ENCODE results near the gene GRAMD2A.

Gene GRAMD2A

GRCh38 chr15:72127724-72128322, 69.8 kb downstream of the GRAMD2A start:
- DNase-seq = no peak

GRCh38 chr15:72124218-72124617, 73.4 kb downstream of the GRAMD2A start:
- DNase-seq = no peak

- peak; percentile 97 for DNase-seq
Measured at GRCh38 chr15:72118017-72118978, 79.3 kb downstream of the GRAMD2A start, which contains the start of the genes MYO9A and SENP8. Gene MYO9A, minus strand, starts transcription at chr15:72118150. Its CDS starts 71,587 bp downstream, at chr15:72046563. Gene SENP8, plus strand, starts transcription at chr15:72118403. Its CDS starts 21,221 bp downstream, at chr15:72139624.

- peak; percentile 74 for DNase-seq
Measured at GRCh38 chr15:72117486-72118016, 80.0 kb downstream of the GRAMD2A start.

GRCh38 chr15:72116731-72117485, 80.7 kb downstream of the GRAMD2A start:
- DNase-seq = no peak

GRCh38 chr15:72113347-72114031, 84.1 kb downstream of the GRAMD2A start:
- no peak for DNase-seq

- no peak for DNase-seq
Measured at GRCh38 chr15:72112805-72113204, 84.8 kb downstream of the GRAMD2A start.

- DNase-seq = no peak
Measured at GRCh38 chr15:72112116-72112515, 85.5 kb downstream of the GRAMD2A start.

GRCh38 chr15:72110355-72110754, 87.2 kb downstream of the GRAMD2A start:
- no peak for DNase-seq
